H1 (cell line): ENCODE results near the gene ZMAT5. TPM values are rescaled to one million over a fixed set of nuclear protein-coding genes. Genes with fewer than 3 reads are reported as not detected.

ENCODE experiments used
- CTCF ChIA-PET: fragments of 300-600 bp; sonication (Branson Sonifier 250); formaldehyde crosslinking; loops from one replicate; lab custom pipeline; 2021; ENCODE audit not compliant: partially characterized antibody; lab: Charles Lee
- POLR2A ChIA-PET: fragments of 300-600 bp; sonication (Branson Sonifier 250); formaldehyde crosslinking; loops from one replicate; lab custom pipeline; 2021; ENCODE audit warnings: inconsistent platforms; ENCODE audit not compliant: partially characterized antibody; lab: Charles Lee
- DNase-seq, 2 experiments: peaks; one replicate each; pipeline versions ENCODE4 v3.0.0 to v3.0.0-alpha.2; 2010 to 2022; ENCODE audit warnings: low spot score in 2 of 2, low read depth in 1 of 2, mixed read lengths in 1 of 2
- FAIRE-seq: peaks from 2 replicates; lab custom pipeline; 2011; peaks lifted over from hg19 to GRCh38; lab: Jason Lieb, UNC
- H2AFZ ChIP-seq: 2 replicates; pipeline ENCODE4 v1.8.1; 2012; ENCODE audit warnings: low read length, inconsistent platforms
- H2AK5ac ChIP-seq: 2 replicates; pipeline ENCODE4 v1.6.1; 2013; ENCODE audit warnings: low read depth, low read length
- H2BK120ac ChIP-seq: replicated peaks from 2 replicates; pipeline ENCODE3; 2013; ENCODE audit warnings: low read depth, low read length, inconsistent platforms
- H2BK12ac ChIP-seq: 2 replicates; pipeline ENCODE4 v1.6.1; 2013; ENCODE audit warnings: low read depth, low read length
- H2BK15ac ChIP-seq: 2 replicates; pipeline ENCODE4 v1.6.1; 2013; ENCODE audit warnings: low read length
- H2BK20ac ChIP-seq: 2 replicates; pipeline ENCODE4 v1.6.1; 2013; ENCODE audit warnings: low read length
- H2BK5ac ChIP-seq: 2 replicates; pipeline ENCODE4 v1.6.1; 2013; ENCODE audit warnings: low read depth, low read length
- H3K14ac ChIP-seq: 2 replicates; pipeline ENCODE4 v1.6.1; 2013; ENCODE audit warnings: inconsistent platforms; ENCODE audit not compliant: insufficient read length
- H3K18ac ChIP-seq: 2 replicates; pipeline ENCODE4 v1.6.1; 2013; ENCODE audit warnings: low read length; ENCODE audit errors: extremely low read depth
- H3K23ac ChIP-seq: 2 replicates; pipeline ENCODE4 v1.6.1; 2013; ENCODE audit warnings: inconsistent platforms; ENCODE audit not compliant: insufficient read length
- H3K23me2 ChIP-seq: 2 replicates; pipeline ENCODE4 v1.6.1; 2013; ENCODE audit warnings: low read depth, low read length
- H3K27ac ChIP-seq: 2 replicates; pipeline ENCODE4 v1.6.1; 2011; ENCODE audit warnings: low read depth, low read length, inconsistent platforms
- H3K27me3 ChIP-seq, 4 experiments: replicated peaks in 1 of 4; 1 replicate in 1 of 4; 2 replicates in 3 of 4; pipeline versions ENCODE4 v1.6.1 to v1.8.1; 2011 to 2013; ENCODE audit warnings: low read length in 3 of 4, mild to moderate bottlenecking in 3 of 4, inconsistent platforms in 2 of 4, mixed read lengths in 2 of 4, moderate library complexity in 1 of 4; ENCODE audit not compliant: control insufficient read depth in 3 of 4, insufficient read depth in 3 of 4; ENCODE audit errors: extremely low read depth in 1 of 4
- H3K36me3 ChIP-seq, 4 experiments: 2 replicates each; pipeline versions ENCODE4 v1.6.1 to v1.8.1; 2011 to 2013; ENCODE audit warnings: mild to moderate bottlenecking in 4 of 4, low read length in 3 of 4, moderate library complexity in 2 of 4, control low read depth in 1 of 4, inconsistent platforms in 1 of 4; ENCODE audit not compliant: insufficient read depth in 4 of 4, control insufficient read depth in 2 of 4
- H3K4ac ChIP-seq: replicated peaks from 2 replicates; pipeline ENCODE3; 2013; ENCODE audit warnings: low read length, low read depth, mixed read lengths, inconsistent platforms; ENCODE audit not compliant: insufficient read length
- H3K4me1 ChIP-seq, 4 experiments: replicated peaks in 1 of 4; 1 replicate in 1 of 4; 2 replicates in 3 of 4; pipeline versions ENCODE4 v1.6.1 to v1.8.1; 2011 to 2013; ENCODE audit warnings: low read length in 3 of 4, inconsistent platforms in 2 of 4, mixed read lengths in 1 of 4; ENCODE audit not compliant: insufficient read depth in 4 of 4, control insufficient read depth in 3 of 4
- H3K4me2 ChIP-seq, 2 experiments: 2 replicates each; pipeline versions ENCODE4 v1.6.1 to v1.8.1; 2011 to 2013; ENCODE audit warnings: low read depth in 2 of 2, low read length in 2 of 2, control low read depth in 1 of 2, inconsistent platforms in 1 of 2, mild to moderate bottlenecking in 1 of 2; ENCODE audit not compliant: insufficient read depth in 1 of 2
- H3K4me3 ChIP-seq, 4 experiments: fragments of 200-600, 300-600 bp in 1 of 4; sonication (generic), shearing (Covaris generic), sonication (Bioruptor Twin) in 1 of 4; 2 replicates each; pipeline versions ENCODE4 v1.5.1 to v1.8.1; 2011 to 2016; ENCODE audit warnings: low read length in 4 of 4, low read depth in 3 of 4, control low read depth in 2 of 4, inconsistent platforms in 2 of 4, mild to moderate bottlenecking in 2 of 4, mixed read lengths in 1 of 4, moderate library complexity in 1 of 4; ENCODE audit not compliant: insufficient read depth in 2 of 4; ENCODE audit errors: extremely low read depth in 1 of 4
- H3K56ac ChIP-seq: replicated peaks from 2 replicates; pipeline ENCODE3; 2013; ENCODE audit warnings: low read depth, mild to moderate bottlenecking, mixed read lengths, low read length, inconsistent platforms; ENCODE audit not compliant: insufficient read length
- H3K79me1 ChIP-seq: 2 replicates; pipeline ENCODE4 v1.6.1; 2013; ENCODE audit warnings: low read depth, low read length, control low read depth
- H3K79me2 ChIP-seq, 2 experiments: 2 replicates each; pipeline versions ENCODE4 v1.6.1 to v1.8.1; 2012 to 2013; ENCODE audit warnings: low read length in 2 of 2, mild to moderate bottlenecking in 2 of 2, inconsistent platforms in 1 of 2; ENCODE audit not compliant: insufficient read depth in 2 of 2, control insufficient read depth in 1 of 2
- H3K9ac ChIP-seq, 4 experiments: replicated peaks in 1 of 4; 1 replicate in 1 of 4; 2 replicates in 3 of 4; pipeline versions ENCODE4 v1.6.1 to v1.8.1; 2011 to 2013; ENCODE audit warnings: low read depth in 3 of 4, low read length in 3 of 4, control low read depth in 2 of 4, mild to moderate bottlenecking in 2 of 4, moderate library complexity in 2 of 4, inconsistent platforms in 1 of 4; ENCODE audit errors: extremely low read depth in 1 of 4
- H3K9me3 ChIP-seq, 2 experiments: 2 replicates each; pipeline versions ENCODE4 v1.6.1 to v1.8.1; 2012 to 2013; ENCODE audit warnings: mild to moderate bottlenecking in 2 of 2, moderate library complexity in 2 of 2, control low read depth in 1 of 2, inconsistent platforms in 1 of 2, low read depth in 1 of 2, low read length in 1 of 2, mixed read lengths in 1 of 2; ENCODE audit not compliant: insufficient read depth in 2 of 2
- H4K20me1 ChIP-seq, 2 experiments: replicated peaks in 1 of 2; 2 replicates each; pipeline versions ENCODE3 to v1.8.1; 2011 to 2013; ENCODE audit warnings: inconsistent platforms in 2 of 2, low read length in 2 of 2, mild to moderate bottlenecking in 1 of 2; ENCODE audit not compliant: insufficient read depth in 2 of 2, control insufficient read depth in 1 of 2
- H4K5ac ChIP-seq: 2 replicates; pipeline ENCODE4 v1.6.1; 2013; ENCODE audit warnings: low read length, low read depth, mixed read lengths, inconsistent platforms; ENCODE audit not compliant: insufficient read length
- H4K8ac ChIP-seq: 2 replicates; pipeline ENCODE4 v1.8.0; 2013; ENCODE audit warnings: mild to moderate bottlenecking, moderate library complexity, low read length, inconsistent platforms; ENCODE audit not compliant: insufficient read depth; ENCODE audit errors: extremely low read depth
- H4K91ac ChIP-seq: replicated peaks from 2 replicates; pipeline ENCODE3; 2013; ENCODE audit warnings: low read length, mixed read lengths, inconsistent platforms; ENCODE audit not compliant: insufficient read length
- ASH2L ChIP-seq: fragments of 200-600, 300-600 bp; sonication (generic); IDR thresholded peaks from one replicate; pipeline ENCODE4 v1.7.1; 2017; ENCODE audit warnings: low read length
- HDAC2 ChIP-seq, 2 experiments: fragments of 300-600 bp in 1 of 2; sonication (generic) in 1 of 2; IDR thresholded peaks; 2 replicates each; pipeline ENCODE4 v1.6.1; 2011 to 2012; ENCODE audit warnings: low read depth in 2 of 2, low read length in 2 of 2, mild to moderate bottlenecking in 2 of 2, moderate library complexity in 2 of 2, borderline replicate concordance in 1 of 2, inconsistent platforms in 1 of 2
- JUND ChIP-seq: IDR thresholded peaks from 2 replicates; pipeline ENCODE4 v1.6.1; 2011; ENCODE audit warnings: mild to moderate bottlenecking, improper control_type of control experiment, low read length
- POU5F1 ChIP-seq: IDR thresholded peaks from 2 replicates; pipeline ENCODE4 v1.6.1; 2011; ENCODE audit warnings: low read depth, mild to moderate bottlenecking, low read length, moderate library complexity
- SAP30 ChIP-seq: fragments of 300-600 bp; sonication (generic); IDR thresholded peaks from 2 replicates; pipeline ENCODE4 v1.7.1; 2012; ENCODE audit warnings: low read length, moderate library complexity, mild to moderate bottlenecking, inconsistent platforms; ENCODE audit not compliant: insufficient read depth, insufficient replicate concordance
- SIN3A ChIP-seq, 2 experiments: IDR thresholded peaks in 1 of 2; conservative IDR thresholded peaks in 1 of 2; 2 replicates each; pipeline ENCODE4 v1.6.1; 2011 to 2012; ENCODE audit warnings: low read length in 2 of 2, improper control_type of control experiment in 1 of 2, low read depth in 1 of 2, mild to moderate bottlenecking in 1 of 2
- TBP ChIP-seq: IDR thresholded peaks from 2 replicates; pipeline ENCODE4 v1.6.1; 2011; ENCODE audit warnings: low read depth, low read length, improper control_type of control experiment
- WGBS, 2 experiments: shearing (Covaris generic) in 1 of 2; methylation state at CpG; one replicate each; pipeline versions ENCODE4 v1.1.6 to v1.1.7; 2013 to 2015; ENCODE audit warnings: low lambda C conversion rate in 2 of 2, mixed read lengths in 2 of 2, inconsistent platforms in 1 of 2, low coverage in 1 of 2, missing lambda C conversion rate in 1 of 2; ENCODE audit not compliant: insufficient replicate concordance in 2 of 2, insufficient coverage in 1 of 2, insufficient read length in 1 of 2; ENCODE audit errors: extremely low coverage in 1 of 2, missing lambda C conversion rate in 1 of 2; 5-methylcytosine and 5-hydroxymethylcytosine counted together
- polyA plus RNA-seq, 7 experiments: library from polyadenylated mRNA; depleted of rRNA in 3 of 7; stranded (reverse) in 5 of 7; unstranded in 2 of 7; fragments of >200 nt in 5 of 7; fragments of 200-250 nt in 2 of 7; gene quantifications; 1 replicate in 5 of 7; 2 replicates in 1 of 7; 4 replicates in 1 of 7; pipeline versions ENCODE4 v1.2.1 to v1.2.3, GENCODE V29; 2011 to 2013; ENCODE audit warnings: missing spikeins in 2 of 7, mixed read lengths in 2 of 7
- total RNA-seq: library from RNA; stranded (reverse); fragmentation: NEBNext Ultra II Directional; extraction: Animal tissue kit (Norgen Biotek cat#: 25700); gene quantifications from 2 replicates; pipeline ENCODE4 v1.2.1, GENCODE V29; 2021
- TF ChIP-seq, protein P1 (sequence below): IDR thresholded peaks from 2 replicates; pipeline ENCODE4 v1.6.1; 2011; ENCODE audit warnings: low read length, improper control_type of control experiment
- TF ChIP-seq, protein P2 (sequence below): IDR thresholded peaks from 2 replicates; pipeline ENCODE4 v1.6.1; 2012; ENCODE audit warnings: low read length, inconsistent platforms

Gene ZMAT5
- total and polyA plus RNA-seq, 2 of the 8 experiments (the other 6 are each of a cell fraction or from before 2014, with no cell fraction given): 14.0 to 38.3 TPM

DNA sequence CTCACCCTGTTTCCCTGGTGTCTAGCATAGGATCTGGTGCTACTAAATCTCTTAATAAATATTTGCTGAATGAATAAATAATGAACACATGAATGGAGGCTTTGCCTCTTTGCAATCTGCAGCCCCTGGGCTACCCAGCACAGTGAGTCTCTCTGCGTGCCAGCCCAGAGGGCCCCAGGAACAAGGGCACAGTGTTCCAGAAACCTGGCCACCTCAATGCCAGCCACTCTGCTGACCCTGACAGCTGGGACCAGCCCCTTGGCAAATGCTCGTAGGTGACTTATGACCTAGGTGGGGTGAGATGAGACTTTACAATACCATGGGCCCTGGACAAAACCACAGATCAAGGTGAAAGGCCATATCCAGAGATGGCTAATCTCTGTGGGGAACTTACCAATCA, 32.0 kb upstream of the ZMAT5 start:
- H3K9ac ChIP-seq: no peak overlapping the region
- 91% methylated on average over 2 of the region's 2 CpGs; no CpG with 5 or more reads in 1 of the 2 experiments for WGBS, 2 experiments
- TF ChIP-seq, protein P1, sequence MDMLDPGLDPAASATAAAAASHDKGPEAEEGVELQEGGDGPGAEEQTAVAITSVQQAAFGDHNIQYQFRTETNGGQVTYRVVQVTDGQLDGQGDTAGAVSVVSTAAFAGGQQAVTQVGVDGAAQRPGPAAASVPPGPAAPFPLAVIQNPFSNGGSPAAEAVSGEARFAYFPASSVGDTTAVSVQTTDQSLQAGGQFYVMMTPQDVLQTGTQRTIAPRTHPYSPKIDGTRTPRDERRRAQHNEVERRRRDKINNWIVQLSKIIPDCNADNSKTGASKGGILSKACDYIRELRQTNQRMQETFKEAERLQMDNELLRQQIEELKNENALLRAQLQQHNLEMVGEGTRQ: no peak
- no peak for TF ChIP-seq POU5F1
- no peak for TF ChIP-seq HDAC2 (IDR thresholded peaks at IDR 0.05; ENCODE audit: borderline replicate concordance in 1 of 2, low read depth in 2 of 2, low read length in 2 of 2)
- no peak for TF ChIP-seq JUND
- no peak for TF ChIP-seq ASH2L
- no peak for TF ChIP-seq TBP
- TF ChIP-seq SAP30: no peak
- no peak for TF ChIP-seq SIN3A (conservative IDR thresholded peaks at IDR 0.05 in 1 of 2, IDR thresholded peaks at IDR 0.05 in 1 of 2; ENCODE audit: low read depth in 1 of 2, low read length in 2 of 2)
- TF ChIP-seq, protein P2, sequence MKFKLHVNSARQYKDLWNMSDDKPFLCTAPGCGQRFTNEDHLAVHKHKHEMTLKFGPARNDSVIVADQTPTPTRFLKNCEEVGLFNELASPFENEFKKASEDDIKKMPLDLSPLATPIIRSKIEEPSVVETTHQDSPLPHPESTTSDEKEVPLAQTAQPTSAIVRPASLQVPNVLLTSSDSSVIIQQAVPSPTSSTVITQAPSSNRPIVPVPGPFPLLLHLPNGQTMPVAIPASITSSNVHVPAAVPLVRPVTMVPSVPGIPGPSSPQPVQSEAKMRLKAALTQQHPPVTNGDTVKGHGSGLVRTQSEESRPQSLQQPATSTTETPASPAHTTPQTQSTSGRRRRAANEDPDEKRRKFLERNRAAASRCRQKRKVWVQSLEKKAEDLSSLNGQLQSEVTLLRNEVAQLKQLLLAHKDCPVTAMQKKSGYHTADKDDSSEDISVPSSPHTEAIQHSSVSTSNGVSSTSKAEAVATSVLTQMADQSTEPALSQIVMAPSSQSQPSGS: no peak

More for the DNA sequence above, 32.0 kb upstream of the ZMAT5 start:
- Histone ChIP-seq H2BK12ac (no peak overlapping the region), H3K27me3 (no peaks in the 10 kb centered on the region), H2BK15ac (no peak overlapping the region), H2AFZ (no peak overlapping the region), H3K4ac (no peak overlapping the region), H2BK20ac (no peak overlapping the region), H2AK5ac (no peak overlapping the region), H3K56ac (no peak overlapping the region), H3K23me2 (no peaks in the 10 kb centered on the region), H3K4me2 (no peak overlapping the region), H2BK120ac (no peak overlapping the region), H3K4me3 (no peak overlapping the region), H4K91ac (no peak overlapping the region), H4K20me1 (peaks cover 0 to 2% of the 10 kb centered on the region in 2 experiments), H3K79me2 (no peaks in the 10 kb centered on the region), H3K18ac (no peak overlapping the region), H3K14ac (no peak overlapping the region), H4K8ac (no peak overlapping the region), H3K9me3 (no peaks in the 10 kb centered on the region), H2BK5ac (no peak overlapping the region), H4K5ac (no peak overlapping the region), H3K36me3 (peaks cover 0 to 31% (median 9%) of the 10 kb centered on the region in 4 experiments; a peak in 6 of 8 replicates), H3K27ac (no peak overlapping the region), H3K79me1 (no peaks in the 10 kb centered on the region), H3K23ac (no peak overlapping the region), H3K4me1 (peaks cover 0 to 3% (median 0%) of the 10 kb centered on the region in 4 experiments; a peak in 1 of 7 replicates)
- no peak for DNase-seq
- POLR2A ChIA-PET: no interaction called here
- no peak for FAIRE-seq
- CTCF ChIA-PET: interaction anchor here (1.4 kb wide), 1 partner anchor 206 kb away, joined by 5 read pairs; no protein-coding TSS in a partner anchor
